HL-60 (cell line): ENCODE results near the gene CABCOCO1.

Source experiments
- DNase-seq, 2 experiments: peaks; one replicate each; pipeline ENCODE4 v3.0.0-alpha.2; 2010 to 2020; ENCODE audit warnings: low read depth in 1 of 2, low spot score in 1 of 2
- H3K27ac ChIP-seq: fragments of 250-450 bp; sonication (Bioruptor Pico); replicated peaks from 2 replicates; pipeline ENCODE4 v1.5.1; 2020; ENCODE audit warnings: mild to moderate bottlenecking, moderate library complexity
- H3K27me3 ChIP-seq: fragments of 250-450 bp; sonication (Bioruptor Pico); 2 replicates; pipeline ENCODE4 v1.5.1; 2021; ENCODE audit warnings: mild to moderate bottlenecking, moderate library complexity; ENCODE audit not compliant: insufficient read depth, poor library complexity, severe bottlenecking
- H3K4me3 ChIP-seq: replicated peaks from 2 replicates; pipeline ENCODE4 v1.5.1; 2011; ENCODE audit warnings: mild to moderate bottlenecking, control low read depth, low read length; ENCODE audit not compliant: insufficient read depth
- CTCF ChIP-seq: IDR thresholded peaks from one replicate; pipeline ENCODE4 v1.5.1; 2011; ENCODE audit warnings: low read length, control low read depth, inconsistent platforms; ENCODE audit not compliant: insufficient read depth
- GABPA ChIP-seq: IDR thresholded peaks from 2 replicates; pipeline ENCODE4 v1.6.1; 2012; ENCODE audit warnings: low read depth
- POLR2AphosphoS5 ChIP-seq: IDR thresholded peaks from 2 replicates; pipeline ENCODE4 v1.6.1; 2012; ENCODE audit warnings: low read depth
- REST ChIP-seq: IDR thresholded peaks from 2 replicates; pipeline ENCODE4 v1.6.1; 2012; ENCODE audit warnings: low read depth; ENCODE audit not compliant: insufficient replicate concordance
- SPI1 ChIP-seq: IDR thresholded peaks from 2 replicates; pipeline ENCODE4 v1.6.1; 2012; ENCODE audit warnings: low read depth, mild to moderate bottlenecking, borderline replicate concordance

Gene CABCOCO1

GRCh38 chr10:61789031-61789430 is 126.3 kb downstream of the CABCOCO1 start:
- Histone ChIP-seq H3K4me3 (no peak overlapping the region), H3K27ac (no peak overlapping the region), H3K27me3 (no peaks in the 10 kb centered on the region)
- no peak for DNase-seq
- no peak for TF ChIP-seq CTCF
- TF ChIP-seq REST = no peak
- no peak for TF ChIP-seq POLR2AphosphoS5
- no peak for TF ChIP-seq SPI1
- no peak for TF ChIP-seq GABPA

GRCh38 chr10:61791216-61791615 is 128.5 kb downstream of the CABCOCO1 start:
- no peak for DNase-seq
- Histone ChIP-seq H3K4me3 (no peak overlapping the region), H3K27ac (no peak overlapping the region), H3K27me3 (no peaks in the 10 kb centered on the region)
- no peak for TF ChIP-seq GABPA
- TF ChIP-seq CTCF = no peak
- no peak for TF ChIP-seq REST

GRCh38 chr10:61792097-61792716 is 129.5 kb downstream of the CABCOCO1 start:
- TF ChIP-seq CTCF (no peak), SPI1 (no peak), POLR2AphosphoS5 (no peak), REST (no peak), GABPA (no peak)
- no peak for DNase-seq
- Histone ChIP-seq H3K4me3 (no peak overlapping the region), H3K27ac (no peak overlapping the region), H3K27me3 (no peaks in the 10 kb centered on the region)
